Osteoblast (primary cell): ENCODE measurements around the gene HSPA9. TPM values are rescaled to one million over a fixed set of nuclear protein-coding genes. Genes with fewer than 3 reads are reported as not detected.

Experiments used
- DNase-seq: peaks from one replicate; pipeline ENCODE4 v3.0.0; 2011; ENCODE audit warnings: low spot score, mixed read lengths; ENCODE audit not compliant: insufficient read length; ENCODE audit errors: missing footprints
- H2AFZ ChIP-seq: 2 replicates; pipeline ENCODE4 v1.6.0; 2011; ENCODE audit warnings: mild to moderate bottlenecking, low read length
- H3K27ac ChIP-seq: 2 replicates; pipeline ENCODE4 v1.5.1; 2011; ENCODE audit warnings: mild to moderate bottlenecking, low read depth, low read length, moderate library complexity
- H3K27me3 ChIP-seq: 2 replicates; pipeline ENCODE4 v1.6.0; 2012; ENCODE audit warnings: mild to moderate bottlenecking, control low read depth, inconsistent platforms, low read length, moderate library complexity; ENCODE audit not compliant: insufficient read depth
- H3K36me3 ChIP-seq: 2 replicates; pipeline ENCODE4 v1.5.1; 2011; ENCODE audit warnings: mild to moderate bottlenecking, low read length, control low read depth, moderate library complexity; ENCODE audit not compliant: insufficient read depth
- H3K4me1 ChIP-seq: 2 replicates; pipeline ENCODE4 v1.5.1; 2011; ENCODE audit warnings: mild to moderate bottlenecking, low read length, control low read depth, moderate library complexity; ENCODE audit not compliant: insufficient read depth
- H3K4me2 ChIP-seq: 2 replicates; pipeline ENCODE4 v1.6.0; 2011; ENCODE audit warnings: mild to moderate bottlenecking, low read length; ENCODE audit not compliant: insufficient read depth
- H3K4me3 ChIP-seq: fragments of 200-600 bp; sonication (generic); 3 replicates; pipeline ENCODE4 v1.5.1; 2012; ENCODE audit warnings: mild to moderate bottlenecking, low read length, inconsistent platforms; ENCODE audit not compliant: insufficient read depth
- H3K79me2 ChIP-seq: 2 replicates; pipeline ENCODE4 v1.6.0; 2012; ENCODE audit warnings: mild to moderate bottlenecking, low read length, control low read depth, inconsistent platforms; ENCODE audit not compliant: insufficient read depth
- H3K9me3 ChIP-seq: 2 replicates; pipeline ENCODE4 v1.5.1; 2011; ENCODE audit warnings: low read depth, low read length, control low read depth
- H4K20me1 ChIP-seq: 2 replicates; pipeline ENCODE4 v1.6.0; 2012; ENCODE audit warnings: mild to moderate bottlenecking, low read length, control low read depth; ENCODE audit not compliant: insufficient read depth
- total RNA-seq: library from RNA; depleted of rRNA; stranded (reverse); fragments of >200 nt; gene quantifications from 2 replicates; pipeline ENCODE4 v1.2.3, GENCODE V29; 2012
- TF ChIP-seq, protein P1 (sequence below): IDR thresholded peaks from 2 replicates; pipeline ENCODE4 v1.5.1; 2011; ENCODE audit warnings: mild to moderate bottlenecking, low read depth, low read length, moderate library complexity; ENCODE audit errors: extremely low read depth

HSPA9 gene
- total RNA-seq, 1 donor: 624 TPM

DNA sequence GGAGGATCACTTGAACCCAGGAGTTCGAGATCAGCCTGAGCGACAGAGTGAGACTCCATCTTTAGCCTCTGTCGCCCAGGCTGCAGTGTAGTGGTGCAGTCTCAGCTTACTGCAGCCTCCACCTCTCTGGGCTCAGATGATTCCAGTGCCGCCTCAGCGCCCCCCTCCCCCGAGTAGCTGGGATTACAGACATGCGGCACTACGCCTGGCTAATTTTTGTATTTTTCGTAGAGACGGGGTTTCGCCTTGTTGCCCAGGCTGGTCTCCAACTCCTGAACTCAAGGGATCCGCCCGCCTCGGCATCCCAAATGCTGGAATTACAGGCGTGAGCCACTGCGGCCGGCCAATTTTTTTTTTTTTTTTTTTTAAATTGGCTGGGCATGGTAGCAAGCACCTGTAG, 2.3 kb upstream of the HSPA9 start:
- Histone ChIP-seq H3K4me2 (no peak overlapping the region), H4K20me1 (peaks cover 15% of the 10 kb centered on the region), H2AFZ (no peak overlapping the region), H3K79me2 (peaks cover 27% of the 10 kb centered on the region), H3K9me3 (no peaks in the 10 kb centered on the region), H3K27me3 (no peaks in the 10 kb centered on the region), H3K36me3 (peaks cover 15% of the 10 kb centered on the region), H3K4me3 (no peak overlapping the region), H3K27ac (no peak overlapping the region), H3K4me1 (peaks cover 12% of the 10 kb centered on the region)
- TF ChIP-seq, protein P1, sequence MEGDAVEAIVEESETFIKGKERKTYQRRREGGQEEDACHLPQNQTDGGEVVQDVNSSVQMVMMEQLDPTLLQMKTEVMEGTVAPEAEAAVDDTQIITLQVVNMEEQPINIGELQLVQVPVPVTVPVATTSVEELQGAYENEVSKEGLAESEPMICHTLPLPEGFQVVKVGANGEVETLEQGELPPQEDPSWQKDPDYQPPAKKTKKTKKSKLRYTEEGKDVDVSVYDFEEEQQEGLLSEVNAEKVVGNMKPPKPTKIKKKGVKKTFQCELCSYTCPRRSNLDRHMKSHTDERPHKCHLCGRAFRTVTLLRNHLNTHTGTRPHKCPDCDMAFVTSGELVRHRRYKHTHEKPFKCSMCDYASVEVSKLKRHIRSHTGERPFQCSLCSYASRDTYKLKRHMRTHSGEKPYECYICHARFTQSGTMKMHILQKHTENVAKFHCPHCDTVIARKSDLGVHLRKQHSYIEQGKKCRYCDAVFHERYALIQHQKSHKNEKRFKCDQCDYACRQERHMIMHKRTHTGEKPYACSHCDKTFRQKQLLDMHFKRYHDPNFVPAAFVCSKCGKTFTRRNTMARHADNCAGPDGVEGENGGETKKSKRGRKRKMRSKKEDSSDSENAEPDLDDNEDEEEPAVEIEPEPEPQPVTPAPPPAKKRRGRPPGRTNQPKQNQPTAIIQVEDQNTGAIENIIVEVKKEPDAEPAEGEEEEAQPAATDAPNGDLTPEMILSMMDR: no peak
- no peak for DNase-seq

DNA sequence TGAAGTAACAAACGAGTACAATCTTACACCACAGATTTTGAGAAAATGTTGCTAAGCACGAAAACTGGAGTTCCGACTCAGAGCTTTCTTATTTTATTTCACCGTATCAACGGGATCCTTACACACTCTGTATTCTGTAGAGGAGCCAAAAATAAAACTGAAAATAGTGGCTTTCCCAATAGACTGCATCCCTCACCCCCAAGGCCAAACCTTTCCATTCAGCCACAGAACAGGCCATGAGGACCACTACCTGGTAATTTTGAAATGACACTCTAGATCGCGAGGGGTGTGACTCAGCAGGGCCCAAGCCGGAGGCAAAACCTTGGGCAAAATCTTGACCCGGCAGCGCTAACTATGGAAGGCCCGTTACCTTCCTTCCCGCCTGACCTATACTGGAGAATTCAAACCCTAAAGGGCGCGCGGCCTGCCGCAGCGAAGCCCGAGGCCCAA, 432 bp downstream of the HSPA9 start:
- peaks cover 42% of the 10 kb centered on the region for H3K36me3 ChIP-seq
- H3K9me3 ChIP-seq: no peaks in the 10 kb centered on the region
- H3K4me3 ChIP-seq: peak overlapping the region; percentile 99
- peak overlapping the region; percentile 99 for H3K4me2 ChIP-seq
- peaks cover 53% of the 10 kb centered on the region for H3K79me2 ChIP-seq
- DNase-seq: peak; percentile 72
- peaks cover 18% of the 10 kb centered on the region for H4K20me1 ChIP-seq
- peaks cover 17% of the 10 kb centered on the region for H3K4me1 ChIP-seq
- peak overlapping the region; percentile 100 for H3K27ac ChIP-seq
- TF ChIP-seq, protein P1: no peak
- H3K27me3 ChIP-seq: no peaks in the 10 kb centered on the region
- H2AFZ ChIP-seq: peak overlapping the region; percentile 95

DNA sequence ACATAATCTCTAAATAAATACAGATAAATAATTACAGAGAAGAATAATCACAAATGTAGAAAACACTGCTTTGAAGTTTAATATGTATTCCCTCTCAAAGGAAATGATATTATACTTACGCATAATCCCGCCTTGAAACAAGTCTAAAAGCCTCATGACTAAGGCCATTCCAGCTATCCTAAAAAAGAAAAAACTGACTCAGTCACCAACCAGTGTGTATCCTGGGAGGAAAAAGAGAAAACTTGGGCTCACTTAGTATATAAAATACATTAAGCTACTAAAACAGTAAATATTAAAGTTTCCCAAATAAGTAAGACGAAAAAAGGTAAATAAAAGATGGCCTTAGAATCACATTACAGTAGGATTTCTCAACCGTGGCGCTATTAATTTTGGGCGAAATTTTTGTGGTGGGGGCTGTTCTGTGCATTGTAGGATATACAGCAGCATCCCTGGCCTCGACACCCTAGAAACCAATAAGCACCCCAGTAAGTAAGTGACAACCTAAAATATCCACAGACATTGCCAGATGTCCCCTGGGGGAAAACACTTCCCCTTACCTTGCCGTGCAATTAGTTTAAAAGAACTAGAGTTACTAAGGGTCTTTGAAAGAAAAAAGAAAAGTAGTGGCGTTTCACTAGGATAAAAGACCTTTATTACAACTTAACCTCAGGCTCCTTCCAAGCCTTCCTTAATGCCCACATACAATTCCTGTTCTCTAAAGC, 1.1 kb downstream of the HSPA9 start:
- H3K79me2 ChIP-seq: peaks cover 59% of the 10 kb centered on the region
- H3K4me1 ChIP-seq: peaks cover 19% of the 10 kb centered on the region
- H3K4me3 ChIP-seq: peak overlapping the region; percentile 99
- peak; percentile 84 for DNase-seq
- TF ChIP-seq, protein P1: no peak
- H3K9me3 ChIP-seq: no peaks in the 10 kb centered on the region
- H4K20me1 ChIP-seq: peaks cover 18% of the 10 kb centered on the region
- no peaks in the 10 kb centered on the region for H3K27me3 ChIP-seq
- H3K36me3 ChIP-seq: peaks cover 48% of the 10 kb centered on the region
- peak overlapping the region; percentile 99 for H3K4me2 ChIP-seq
- H3K27ac ChIP-seq: peak overlapping the region; percentile 100
- H2AFZ ChIP-seq: no peak overlapping the region

DNA sequence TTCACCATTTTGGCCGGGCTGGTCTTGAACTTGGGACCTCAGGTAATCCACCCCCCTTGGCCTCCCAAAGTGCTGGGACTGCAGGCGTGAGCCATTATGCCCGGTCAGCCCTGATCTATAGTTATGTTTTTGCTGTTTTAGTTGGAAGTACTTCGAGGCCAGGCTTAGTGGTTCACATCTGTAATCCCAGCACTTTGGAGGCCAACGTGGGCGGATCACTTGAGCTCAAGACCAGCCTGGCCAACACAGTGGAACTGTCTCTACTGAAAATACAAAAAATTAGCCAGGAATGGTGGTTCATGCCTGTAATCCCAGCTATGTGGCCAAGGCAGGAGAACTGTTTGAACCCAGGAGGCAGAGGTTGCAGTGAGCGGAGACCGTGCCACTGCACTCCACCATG, 2.0 kb downstream of the HSPA9 start:
- Histone ChIP-seq H3K79me2 (peaks cover 68% of the 10 kb centered on the region), H4K20me1 (peaks cover 18% of the 10 kb centered on the region), H3K4me2 (peak overlapping the region; percentile 99), H3K9me3 (no peaks in the 10 kb centered on the region), H3K27ac (peak overlapping the region; percentile 100), H3K4me1 (peaks cover 27% of the 10 kb centered on the region), H3K27me3 (no peaks in the 10 kb centered on the region), H3K4me3 (no peak overlapping the region), H2AFZ (no peak overlapping the region), H3K36me3 (peaks cover 57% of the 10 kb centered on the region)
- TF ChIP-seq, protein P1: no peak
- DNase-seq: no peak
